Left kidney (tissue), 2 donors: Measurements from ENCODE around the gene USP11. TPM values are rescaled to one million over a fixed set of nuclear protein-coding genes. Genes with fewer than 3 reads are reported as not detected.
"Not testable (repeated sequence)": the region's sequence is repeated elsewhere in the genome, so short reads cannot be mapped to it uniquely, and the experiment has no call there.

Experiments
- DNase-seq: peaks from one replicate; pipeline ENCODE4 v3.0.0-alpha.2; 2013
- polyA plus RNA-seq: library from polyadenylated mRNA; unstranded; fragments of 120-200 nt; gene quantifications from one replicate; pipeline ENCODE4 v1.2.1, GENCODE V29; 2013; ENCODE audit not compliant: insufficient read length

USP11 gene
- polyA plus RNA-seq, 1 donor = 170 TPM

DNA sequence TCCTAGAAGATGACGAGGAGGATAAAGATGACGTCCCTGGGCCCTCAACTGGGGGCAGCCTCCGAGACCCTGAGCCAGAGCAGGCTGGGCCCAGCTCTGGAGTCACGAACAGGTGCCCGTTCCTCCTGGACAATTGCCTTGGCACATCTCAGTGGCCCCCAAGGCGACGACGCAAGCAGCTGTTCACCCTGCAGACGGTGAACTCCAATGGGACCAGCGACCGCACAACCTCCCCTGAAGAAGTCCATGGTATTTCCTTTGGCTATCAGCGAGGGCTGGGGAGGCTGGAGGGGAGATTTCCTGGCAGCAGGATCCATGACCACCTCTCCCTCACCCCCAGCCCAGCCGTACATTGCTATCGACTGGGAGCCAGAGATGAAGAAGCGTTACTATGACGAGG is 11.9 kb downstream of the USP11 start:
- DNase-seq = no peak

DNA sequence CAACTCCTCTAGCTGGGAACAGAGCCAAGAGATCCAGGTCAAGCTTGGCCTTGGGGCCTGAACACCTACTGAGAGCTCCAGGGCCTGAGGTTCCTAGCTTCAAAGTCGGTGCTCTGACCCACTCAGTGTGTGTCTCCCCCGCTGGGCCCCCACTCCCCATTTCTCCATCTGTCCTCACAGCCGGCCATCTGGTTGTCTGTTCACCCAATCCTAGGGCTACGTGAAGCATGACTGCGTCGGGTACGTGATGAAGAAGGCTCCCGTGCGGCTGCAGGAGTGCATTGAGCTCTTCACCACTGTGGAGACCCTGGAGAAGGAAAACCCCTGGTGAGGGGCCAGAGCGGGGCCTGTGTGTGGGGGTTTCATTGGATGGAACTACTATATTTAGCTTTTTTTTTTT is 12.3 kb downstream of the USP11 start:
- DNase-seq = no peak

DNA sequence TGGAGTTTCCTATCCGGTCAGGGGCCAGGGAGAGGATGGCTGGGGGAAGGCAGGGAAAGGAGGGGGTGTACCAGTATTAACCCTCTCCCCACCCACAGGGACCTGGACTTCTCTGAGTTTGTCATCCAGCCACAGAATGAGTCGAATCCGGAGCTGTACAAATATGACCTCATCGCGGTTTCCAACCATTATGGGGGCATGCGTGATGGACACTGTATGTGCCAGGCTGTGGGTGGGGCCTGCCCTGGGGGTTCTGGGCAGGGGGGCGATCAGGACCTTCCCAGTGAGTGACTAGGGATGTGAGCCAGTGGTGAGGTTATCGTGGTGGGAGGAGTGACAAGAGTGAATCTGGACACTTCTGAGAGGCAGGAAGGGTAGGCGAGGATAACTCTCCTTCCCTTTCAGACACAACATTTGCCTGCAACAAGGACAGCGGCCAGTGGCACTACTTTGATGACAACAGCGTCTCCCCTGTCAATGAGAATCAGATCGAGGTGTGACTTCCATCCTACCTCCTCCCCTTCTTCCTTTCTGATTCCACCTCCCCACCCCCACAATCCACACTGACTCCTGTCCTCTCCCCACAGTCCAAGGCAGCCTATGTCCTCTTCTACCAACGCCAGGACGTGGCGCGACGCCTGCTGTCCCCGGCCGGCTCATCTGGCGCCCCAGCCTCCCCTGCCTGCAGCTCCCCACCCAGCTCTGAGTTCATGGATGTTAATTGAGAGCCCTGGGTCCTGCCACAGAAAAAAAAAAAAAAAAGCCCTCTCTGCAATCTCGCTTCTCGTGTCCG is 14.6 kb downstream of the USP11 start:
- no peak for DNase-seq

DNA sequence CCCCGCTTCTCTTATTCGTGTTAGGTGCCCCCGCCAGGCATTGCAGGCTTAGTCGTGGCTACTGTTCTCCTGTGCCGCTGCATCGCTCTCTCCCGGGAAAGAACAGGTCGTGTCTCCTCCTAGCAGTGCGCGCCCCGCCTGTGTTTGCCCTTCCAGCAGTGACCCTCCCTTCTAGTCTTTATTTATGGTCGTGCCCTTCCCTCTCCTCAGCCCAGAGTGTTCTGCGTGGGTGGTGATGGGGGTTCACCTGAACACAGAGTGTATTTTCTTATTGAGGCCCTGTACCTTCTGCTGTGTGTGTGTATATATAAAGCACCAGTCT is 15.2 kb downstream of the USP11 start:
- DNase-seq = no peak

DNA sequence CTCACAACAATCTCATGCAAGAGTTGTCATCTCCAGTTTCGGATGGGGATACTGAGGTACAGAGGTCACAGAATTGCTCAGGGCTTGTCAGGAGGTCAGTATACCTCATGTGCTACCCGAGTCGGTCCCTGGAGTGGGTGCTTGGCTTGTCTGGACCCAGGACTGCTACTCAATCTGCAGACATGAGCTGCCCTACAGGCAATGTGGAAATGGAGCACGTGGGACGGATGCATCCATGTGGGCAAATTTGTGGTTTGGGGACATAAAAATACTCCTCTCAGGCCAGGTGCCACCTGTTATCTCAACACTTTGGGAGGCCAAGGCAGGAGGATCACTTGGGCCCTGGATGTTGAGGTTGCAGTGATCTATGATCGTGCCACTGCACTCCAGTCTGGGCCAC is 15.8 kb downstream of the USP11 start:
- DNase-seq = no peak

DNA sequence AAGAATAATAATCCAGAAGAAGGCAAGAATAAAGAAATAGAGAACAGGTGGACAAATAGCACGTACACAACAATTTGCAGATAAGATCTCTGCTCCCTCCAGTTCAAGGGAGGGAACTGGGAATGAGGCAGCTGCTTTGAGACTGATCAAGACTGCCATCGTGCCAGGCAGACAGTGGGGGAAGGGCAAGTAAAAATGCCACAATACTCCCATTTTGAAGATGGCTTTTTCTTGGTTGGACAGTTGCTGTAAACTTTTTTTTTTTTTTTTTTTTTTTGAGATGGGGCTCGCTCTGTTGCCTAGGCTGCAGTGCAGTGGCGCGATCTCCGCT is 17.2 kb downstream of the USP11 start:
- no peak for DNase-seq

DNA sequence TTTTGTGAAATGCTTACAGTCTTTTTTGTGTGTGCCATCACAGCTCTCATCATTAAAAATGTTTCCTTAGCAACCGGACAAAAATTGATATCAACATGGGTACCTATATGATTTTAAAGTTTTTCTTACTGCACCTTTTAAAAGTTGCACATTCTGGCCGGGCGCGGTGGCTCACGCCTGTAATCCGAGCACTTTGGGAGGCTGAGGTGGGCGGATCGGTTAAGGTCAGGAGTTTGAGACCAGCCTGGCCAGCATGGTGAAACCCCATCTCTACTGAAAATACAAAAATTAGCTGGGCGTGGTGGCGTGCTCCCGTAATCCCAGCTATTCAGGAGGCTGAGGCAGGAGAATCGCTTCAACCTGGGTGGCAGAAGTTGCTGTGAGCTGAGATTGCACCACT is 24.8 kb downstream of the USP11 start:
- not testable (repeated sequence) for DNase-seq

DNA sequence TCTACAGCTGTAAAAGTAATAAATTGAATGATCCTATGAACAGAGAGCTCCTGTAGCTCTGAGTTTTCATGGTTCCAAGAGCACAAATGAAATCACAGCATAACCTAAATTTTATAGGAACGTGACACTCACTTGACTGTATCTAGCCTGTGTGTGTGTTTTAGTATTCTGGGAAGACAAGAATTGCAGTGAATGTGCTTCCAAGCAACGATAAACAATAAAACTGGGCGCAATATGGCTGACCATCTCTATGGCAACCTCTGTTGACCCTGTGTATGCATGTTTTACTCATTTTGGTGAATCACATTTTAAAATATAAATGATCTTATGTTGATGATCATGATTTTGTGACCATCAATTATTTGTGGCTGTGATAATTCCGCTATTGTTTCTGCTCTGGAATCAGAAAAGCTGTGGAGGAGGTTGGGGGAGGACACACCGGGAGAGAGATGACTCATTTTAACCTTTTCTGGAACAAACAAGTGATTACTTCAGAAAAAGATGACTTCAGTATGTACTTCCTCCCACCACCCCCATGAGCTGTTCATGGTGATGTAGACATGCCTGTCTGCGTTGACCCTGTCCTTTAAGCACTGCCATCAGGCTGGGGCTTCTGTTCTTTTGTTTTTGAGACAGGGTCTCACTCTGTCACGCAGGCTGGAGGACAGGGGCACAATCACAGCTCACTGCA is 31.8 kb downstream of the USP11 start:
- DNase-seq = no peak

DNA sequence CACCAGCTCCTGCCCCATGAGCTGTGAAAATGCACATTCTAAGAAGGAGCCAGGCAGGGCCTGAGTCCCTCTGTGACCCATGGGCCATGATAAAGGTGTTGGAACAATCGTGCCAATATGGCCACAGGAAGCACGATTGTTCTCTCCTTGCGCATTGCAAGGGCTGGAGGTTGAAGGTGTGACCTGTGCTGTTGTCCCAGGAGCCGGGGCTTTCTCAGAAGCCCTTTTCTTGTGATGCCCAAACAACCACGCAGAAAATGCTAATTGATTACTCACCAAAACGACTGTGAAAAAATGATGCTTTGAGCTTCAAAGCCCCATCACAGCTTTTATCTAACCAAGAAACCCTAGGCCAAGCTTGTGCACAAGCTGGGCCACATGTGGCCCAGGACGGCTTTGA is 33.8 kb downstream of the USP11 start:
- no peak for DNase-seq

DNA sequence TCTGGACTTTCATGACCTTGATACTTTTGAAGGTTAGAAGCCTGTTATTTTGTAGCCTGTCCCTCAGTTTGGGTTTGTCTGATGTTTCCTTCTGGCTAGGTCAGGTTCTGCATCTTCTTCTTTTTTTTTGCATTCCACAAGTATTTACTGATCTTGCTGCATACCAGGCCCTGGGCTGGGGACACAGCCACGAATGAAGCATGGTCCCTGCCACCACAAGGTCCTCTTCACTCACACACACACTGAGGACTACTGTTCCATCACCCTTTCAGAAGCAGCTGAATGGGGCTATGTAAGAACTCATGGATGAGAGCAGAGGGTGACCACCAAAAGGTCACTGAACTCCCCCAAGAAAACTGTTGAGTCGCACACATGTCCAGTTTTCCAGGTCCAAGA is 39.2 kb downstream of the USP11 start:
- DNase-seq = no peak

DNA sequence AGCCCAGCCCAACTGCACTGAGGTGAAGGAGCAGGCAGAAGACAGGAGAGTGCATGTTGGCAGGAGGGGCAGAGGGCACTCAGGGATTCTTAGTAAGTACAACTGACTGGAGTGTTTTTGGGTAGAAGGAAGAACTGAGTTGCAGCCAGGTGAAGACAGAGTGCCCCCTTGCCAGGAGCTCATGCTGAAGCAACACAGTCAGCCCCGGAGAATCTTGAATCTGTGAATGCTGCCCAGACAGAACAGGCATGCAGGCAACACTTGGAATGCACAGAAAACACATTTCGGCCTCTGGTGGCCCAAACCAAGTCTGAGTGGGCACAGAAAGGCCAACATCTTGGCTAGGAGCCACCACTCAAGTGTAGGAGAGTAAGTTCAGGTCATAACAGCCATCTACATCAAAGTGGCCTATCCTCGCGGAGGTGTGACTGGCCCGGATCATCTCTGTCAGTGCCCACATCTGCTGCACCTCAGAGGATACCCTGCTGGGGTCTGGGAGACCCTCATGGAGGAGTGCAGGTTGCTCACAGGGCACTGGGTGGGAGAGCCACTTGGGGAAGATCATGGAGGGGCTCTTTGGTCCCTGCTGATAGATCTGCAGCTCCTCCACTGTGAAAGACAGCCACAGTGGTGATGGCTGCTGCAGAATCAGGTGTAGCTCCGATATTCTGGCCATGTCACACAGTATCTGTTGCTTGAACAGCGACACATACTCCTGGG is 40.4 kb downstream of the USP11 start:
- DNase-seq = no peak

DNA sequence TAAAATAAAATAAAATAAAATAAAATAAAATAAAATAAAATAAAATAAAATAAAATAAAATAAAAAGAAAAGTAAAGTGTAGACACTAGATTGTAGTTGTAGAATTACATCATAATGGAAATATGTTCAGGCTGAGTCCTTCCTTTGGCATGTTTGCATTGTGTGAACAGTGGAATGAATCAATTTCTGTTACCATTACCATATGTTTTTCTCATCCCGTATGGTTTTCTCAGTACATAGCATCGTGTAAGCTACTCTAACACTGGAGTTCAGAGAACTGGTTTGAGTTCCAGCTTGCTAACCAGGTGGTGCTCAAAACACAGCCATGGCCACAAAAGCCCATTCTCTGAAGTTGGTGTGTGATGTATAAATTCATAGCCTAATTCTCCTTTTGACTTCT is 45.9 kb downstream of the USP11 start:
- DNase-seq = no peak

DNA sequence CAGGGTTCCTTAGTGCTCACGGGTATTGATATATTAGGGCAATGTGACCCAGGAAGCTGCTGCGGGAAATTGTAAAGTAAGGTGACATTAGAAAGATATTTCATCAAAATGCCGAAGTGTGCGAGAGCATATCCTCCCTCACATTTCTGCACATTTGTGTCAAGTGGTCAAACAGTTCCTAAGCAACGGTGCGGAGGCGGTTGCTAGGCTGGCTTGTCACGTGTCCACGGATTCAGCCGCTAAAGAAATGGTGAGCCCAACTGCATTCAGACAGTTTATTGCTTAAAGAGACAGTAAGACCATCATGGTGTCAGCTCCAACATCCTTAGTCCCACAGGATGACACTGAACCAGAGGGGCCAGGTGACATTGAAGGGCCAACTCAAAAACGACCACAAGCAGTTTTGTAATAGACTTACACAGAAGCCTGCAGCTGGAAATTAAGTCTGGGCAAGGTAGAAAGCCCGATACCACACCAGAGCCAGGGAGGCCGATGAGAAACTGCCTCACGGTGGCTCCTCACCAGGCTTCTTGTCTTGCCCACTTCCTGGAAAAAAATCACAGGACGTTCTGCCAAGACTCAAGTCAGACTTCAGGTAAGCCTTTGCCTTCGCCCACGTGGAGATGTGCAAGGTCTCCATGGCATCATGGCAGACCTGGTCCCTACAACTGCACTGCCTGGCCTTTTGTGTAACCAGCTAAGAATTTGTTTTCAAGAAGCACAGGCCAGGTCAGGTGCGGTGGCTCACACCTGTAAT is 50.4 kb downstream of the USP11 start:
- DNase-seq = peak; percentile 79

DNA sequence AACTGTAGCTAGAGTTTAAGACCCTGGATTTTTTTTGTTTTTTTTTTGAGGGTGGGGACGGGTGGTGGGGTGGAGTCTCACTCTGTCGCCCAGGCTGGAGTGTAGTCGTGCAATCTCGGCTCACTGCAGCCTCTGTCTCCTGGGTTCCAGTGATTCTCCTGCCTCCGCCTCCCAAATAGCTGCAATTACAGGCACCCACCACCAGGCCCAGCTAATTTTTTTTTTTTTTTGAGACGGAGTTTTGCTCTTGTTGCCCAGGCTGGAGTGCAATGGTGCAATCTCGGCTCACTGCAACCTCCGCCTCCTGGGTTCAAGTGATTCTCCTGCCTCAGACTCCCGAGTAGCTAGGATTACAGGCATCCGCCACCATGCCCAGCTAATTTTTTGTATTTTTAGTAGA is 51.8 kb downstream of the USP11 start:
- not testable (repeated sequence) for DNase-seq

DNA sequence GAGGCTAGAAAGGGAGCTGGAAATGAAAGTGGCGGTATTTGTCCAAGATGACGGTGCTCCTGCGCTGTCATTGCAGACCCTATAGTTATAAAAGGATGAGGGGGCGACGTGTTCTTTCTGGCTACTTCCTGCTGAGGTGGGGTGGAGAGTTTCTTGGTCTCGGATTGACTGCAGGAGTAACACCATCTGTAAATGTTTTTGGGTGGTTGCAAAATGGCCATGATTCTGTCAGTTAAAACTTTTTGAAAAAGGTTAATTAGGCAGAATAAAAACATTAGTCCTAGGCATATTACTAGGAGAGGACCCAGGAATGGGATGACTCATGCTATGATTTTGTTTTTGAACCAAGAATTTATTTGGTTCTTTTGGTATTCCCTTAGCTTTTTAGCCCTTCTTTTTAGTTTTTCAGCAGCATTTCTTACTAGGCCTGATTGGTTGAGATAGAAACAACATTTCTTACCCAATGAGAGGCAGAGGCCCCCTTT is 53.1 kb downstream of the USP11 start:
- DNase-seq = no peak

DNA sequence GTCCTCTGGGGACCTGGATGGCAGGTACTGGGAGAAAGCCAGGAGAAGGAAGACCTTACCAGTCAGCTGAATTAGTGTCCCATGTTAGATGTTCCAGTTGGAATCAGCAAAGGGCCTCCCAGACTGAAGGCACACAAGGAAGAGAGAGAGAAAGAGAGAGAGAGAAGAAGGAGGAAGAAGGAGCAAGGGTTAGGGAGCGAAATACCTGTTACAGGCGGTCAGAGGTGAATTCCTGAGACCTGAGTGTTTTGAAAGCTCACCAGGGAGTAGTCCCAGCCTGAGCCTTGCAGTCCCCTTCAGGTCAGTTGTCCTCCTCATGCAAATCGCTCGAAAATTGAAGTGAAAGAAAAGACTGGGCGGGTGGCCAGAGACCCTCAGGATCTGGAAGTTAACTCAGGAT is 60.3 kb downstream of the USP11 start:
- no peak for DNase-seq

DNA sequence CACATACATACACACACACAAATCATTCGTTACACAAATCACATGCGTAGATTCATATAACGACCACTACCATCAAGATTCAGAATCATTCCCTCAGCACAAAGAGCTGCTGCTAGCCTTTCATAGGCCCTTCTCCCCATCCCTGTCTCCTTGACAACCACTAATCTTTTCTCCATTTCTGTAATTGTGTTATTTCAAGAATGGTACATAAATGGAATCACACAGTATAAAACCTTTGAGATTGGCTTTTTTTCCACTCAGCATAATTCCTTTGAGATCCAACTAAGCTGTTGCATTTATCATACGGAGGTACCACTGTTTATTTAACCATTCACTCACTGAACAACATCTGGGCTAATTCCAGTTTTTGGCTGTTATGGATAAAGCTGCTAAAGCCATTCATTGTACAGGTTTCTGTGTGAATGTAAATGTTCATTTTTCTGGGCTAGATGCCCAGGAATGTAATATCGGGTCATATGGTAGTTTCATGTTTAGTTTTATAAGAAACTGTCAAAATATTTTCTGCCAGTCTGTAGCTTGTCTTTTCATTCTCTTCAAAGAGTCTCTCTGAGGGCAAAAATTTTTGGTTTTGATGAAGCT is 64.1 kb downstream of the USP11 start:
- no peak for DNase-seq

DNA sequence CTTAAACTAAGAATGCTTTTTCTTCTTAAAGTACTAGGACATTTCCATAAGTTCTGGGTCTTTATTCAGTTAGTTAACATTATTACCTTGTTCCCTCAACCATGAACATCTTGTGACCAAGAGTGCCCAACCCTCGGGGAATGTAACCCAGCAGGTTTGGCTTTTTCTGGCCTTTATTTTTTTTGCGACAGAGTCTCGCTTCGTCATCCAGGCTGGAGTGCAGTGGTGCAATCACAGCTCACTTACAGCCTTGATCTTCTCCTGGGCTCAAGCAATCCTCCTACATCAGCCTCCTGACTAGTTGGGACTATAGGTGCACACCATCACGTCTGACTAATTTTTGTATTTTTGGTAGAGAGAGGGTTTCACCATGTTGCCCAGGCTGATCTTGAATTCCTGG is 65.1 kb downstream of the USP11 start:
- DNase-seq = no peak
